Adrenal gland (tissue), 12 donors: ENCODE results near the gene PFKM. TPM values are rescaled to one million over a fixed set of nuclear protein-coding genes. Genes with fewer than 3 reads are reported as not detected.
A peak's percentile ranks its signal among the peaks of the same experiment; 100 is the strongest.

ENCODE experiments used
- DNase-seq, 7 donors: peaks; one replicate each; pipeline ENCODE4 v3.0.0-alpha.2; 2019 to 2020
- H3K27ac ChIP-seq, 5 donors: fragments of 200-600 bp; sonication (generic) in 4 of 5; 1 replicate in 3 of 5; 2 replicates in 2 of 5; pipeline versions ENCODE4 v1.5.1 to v1.8.0; 2016 to 2020; ENCODE audit warnings: mild to moderate bottlenecking in 1 of 5
- H3K27me3 ChIP-seq: fragments of 200-600 bp; 2 replicates; pipeline ENCODE4 v1.8.0; 2021
- H3K36me3 ChIP-seq, 2 donors: fragments of 200-600 bp; replicated peaks in 1 of 2; 1 replicate in 1 of 2; 2 replicates in 1 of 2; pipeline versions ENCODE4 v1.5.1 to v1.8.0; 2018 to 2022
- H3K4me1 ChIP-seq, 2 donors: fragments of 200-600 bp; replicated peaks in 1 of 2; 1 replicate in 1 of 2; 2 replicates in 1 of 2; pipeline versions ENCODE4 v1.5.1 to v1.8.0; 2018 to 2021
- H3K4me3 ChIP-seq, 4 donors: fragments of 200-600 bp; sonication (generic) in 3 of 4; one replicate each; pipeline ENCODE4 v1.5.1; 2016 to 2018
- H3K9me3 ChIP-seq, 3 donors: fragments of 200-600 bp; sonication (generic) in 1 of 3; replicated peaks in 1 of 3; 1 replicate in 2 of 3; 2 replicates in 1 of 3; pipeline versions ENCODE4 v1.5.1 to v1.8.0; 2016 to 2021
- POLR2A ChIP-seq, 2 donors: fragments of 450-650 bp; IDR thresholded peaks; one replicate each; pipeline ENCODE4 v1.6.1; 2017; ENCODE audit warnings: antibody characterized with exemption in 2 of 2, mild to moderate bottlenecking in 2 of 2, moderate library complexity in 1 of 2
- WGBS, 4 donors: extraction: QIAGEN DNeasy Blood & Tissue Kit in 2 of 4; methylation state at CpG; one replicate each; pipeline versions ENCODE4 v1.1.5 to v1.1.7; 2013 to 2017; 5-methylcytosine and 5-hydroxymethylcytosine counted together
- intact Hi-C, 2 donors: fragments of 100-400 bp; cut with DNase I; formaldehyde crosslinking; loops; one replicate each; pipeline versions ENCODE4 v1.14.1 to v1.15.0; 2022 to 2023
- microRNA-seq, 3 donors: library from miRNA; unstranded; fragments of <30 nt; microRNA quantifications; one replicate each; pipeline ENCODE4, GENCODE V29; 2017 to 2020
- polyA plus RNA-seq, 3 donors: library from polyadenylated mRNA; stranded (reverse); fragments of 200-250 nt in 2 of 3; fragments of 350-450 nt in 1 of 3; fragmentation: Illumina TruSeq in 1 of 3; extraction: RNeasy Lipid Tissue Mini Kit (QIAGEN cat#74804) in 1 of 3; gene quantifications; one replicate each; pipeline ENCODE4 v1.2.3, GENCODE V29; 2013 to 2014
- small RNA-seq, 2 donors: library from RNA; depleted of rRNA; stranded (forward); fragments of <200 nt; gene quantifications; one replicate each; pipeline ENCODE3, GENCODE V24; 2016
- total RNA-seq, 9 donors: library from RNA; depleted of rRNA in 4 of 9; stranded (reverse); fragments of >200 nt in 4 of 9; fragments of 120-200 nt in 1 of 9; fragmentation: NEBNext Ultra II Directional in 1 of 9; extraction: Animal tissue kit (Norgen Biotek cat#: 25700) in 1 of 9; gene quantifications; one replicate each; pipeline versions ENCODE4 v1.1.0 to v1.2.4, GENCODE V29; 2013 to 2023
- TF ChIP-seq, protein P1 (sequence below), 6 experiments: fragments of 450-650 bp in 4 of 6; fragments of 200-600 bp in 2 of 6; sonication (generic) in 1 of 6; IDR thresholded peaks; 1 replicate in 5 of 6; 2 replicates in 1 of 6; pipeline versions ENCODE4 v1.5.1 to v1.8.0; 2016 to 2021; ENCODE audit warnings: antibody characterized with exemption in 6 of 6, mild to moderate bottlenecking in 2 of 6, moderate library complexity in 1 of 6
- donor health status: healthy with polysubstance abuse.
- donor health status: Bipolar disorder and iron deficiency.
- donor health status: DM: yes; HTN: yes; CAD: no.
- donor health status: DM: no; HTN: no; CAD: no.
- donor health status: DM: no; HTN: no; CAD: no.
- donor health status: DM: yes; HTN: yes; CAD: no.

PFKM gene
- total and polyA plus RNA-seq, 12 donors: 44.4 to 183 (median 107) TPM

DNA sequence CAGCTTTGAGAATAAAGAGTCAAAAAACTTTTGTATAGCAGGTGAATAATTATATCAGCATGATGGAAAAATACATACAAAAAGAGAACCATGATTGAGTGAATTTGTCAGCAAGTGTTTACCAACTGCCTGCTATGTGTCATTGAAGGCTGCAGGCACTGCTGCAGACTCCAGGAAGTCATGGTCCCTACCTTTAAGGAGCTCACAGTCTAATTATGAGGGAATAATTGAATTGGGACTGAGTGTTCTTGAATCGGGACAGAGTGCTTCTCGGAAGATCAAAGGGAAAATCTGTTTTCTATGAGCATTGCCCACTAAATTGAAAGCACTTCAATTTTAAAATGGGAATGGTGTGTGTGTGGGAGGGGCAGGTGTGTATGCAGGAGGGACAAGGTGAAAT lies 74.5 kb downstream of the PFKM start:
- Histone ChIP-seq H3K27me3 (no peaks in the 10 kb centered on the region), H3K36me3 (no peaks in the 10 kb centered on the region), H3K4me3 (no peak overlapping the region), H3K4me1 (peaks cover 15 to 30% of the 10 kb centered on the region in 2 donors), H3K27ac (peak overlapping the region in 3 of 5 donors; percentile 45 to 55 (median 47)), H3K9me3 (no peaks in the 10 kb centered on the region)
- no peak for TF ChIP-seq POLR2A (IDR thresholded peaks at IDR 0.05)
- TF ChIP-seq, protein P1, sequence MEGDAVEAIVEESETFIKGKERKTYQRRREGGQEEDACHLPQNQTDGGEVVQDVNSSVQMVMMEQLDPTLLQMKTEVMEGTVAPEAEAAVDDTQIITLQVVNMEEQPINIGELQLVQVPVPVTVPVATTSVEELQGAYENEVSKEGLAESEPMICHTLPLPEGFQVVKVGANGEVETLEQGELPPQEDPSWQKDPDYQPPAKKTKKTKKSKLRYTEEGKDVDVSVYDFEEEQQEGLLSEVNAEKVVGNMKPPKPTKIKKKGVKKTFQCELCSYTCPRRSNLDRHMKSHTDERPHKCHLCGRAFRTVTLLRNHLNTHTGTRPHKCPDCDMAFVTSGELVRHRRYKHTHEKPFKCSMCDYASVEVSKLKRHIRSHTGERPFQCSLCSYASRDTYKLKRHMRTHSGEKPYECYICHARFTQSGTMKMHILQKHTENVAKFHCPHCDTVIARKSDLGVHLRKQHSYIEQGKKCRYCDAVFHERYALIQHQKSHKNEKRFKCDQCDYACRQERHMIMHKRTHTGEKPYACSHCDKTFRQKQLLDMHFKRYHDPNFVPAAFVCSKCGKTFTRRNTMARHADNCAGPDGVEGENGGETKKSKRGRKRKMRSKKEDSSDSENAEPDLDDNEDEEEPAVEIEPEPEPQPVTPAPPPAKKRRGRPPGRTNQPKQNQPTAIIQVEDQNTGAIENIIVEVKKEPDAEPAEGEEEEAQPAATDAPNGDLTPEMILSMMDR (IDR thresholded peaks at IDR 0.05): no peak
- peak in 3 of 7 donors; percentile 16 to 63 (median 44) for DNase-seq
- intact Hi-C loops: no loop called here
- WGBS, 4 donors: 32 to 53% (median 44%) methylated on average over 2 of the region's 2 CpGs

DNA sequence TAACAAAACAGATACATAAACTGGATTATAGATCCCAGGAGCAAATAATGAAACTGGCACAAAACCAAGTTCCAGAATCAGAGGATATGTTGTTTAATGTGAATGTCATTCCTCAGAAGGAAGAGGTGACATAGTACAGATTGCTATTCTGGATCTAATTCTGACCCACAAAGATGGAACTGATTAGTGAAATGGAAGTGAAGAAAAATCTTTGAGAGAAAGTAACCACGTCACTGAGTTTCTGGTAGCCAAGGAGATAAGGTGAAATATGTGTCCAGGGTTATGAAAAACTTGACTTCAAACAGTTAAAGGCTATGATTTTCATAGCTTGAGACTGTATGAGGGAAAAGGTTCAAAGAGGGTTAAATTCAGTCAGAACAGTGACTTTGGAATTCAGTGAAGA lies 75.6 kb downstream of the PFKM start:
- no peaks in the 10 kb centered on the region for H3K36me3 ChIP-seq
- no peaks in the 10 kb centered on the region for H3K9me3 ChIP-seq
- H3K4me1 ChIP-seq: peaks cover 27 to 41% of the 10 kb centered on the region in 2 donors
- 24 to 43% (median 36%) methylated on average over 1 of the region's 1 CpG for WGBS, 4 donors
- no peak for DNase-seq
- no peaks in the 10 kb centered on the region for H3K27me3 ChIP-seq
- no peak overlapping the region for H3K4me3 ChIP-seq
- no peak for TF ChIP-seq POLR2A (IDR thresholded peaks at IDR 0.05)
- TF ChIP-seq, protein P1 (IDR thresholded peaks at IDR 0.05): no peak
- peak overlapping the region in 4 of 5 donors; percentile 10 to 35 (median 18) for H3K27ac ChIP-seq
- intact Hi-C loops: loop anchor here in 1 of 2 donors (5.0 kb wide), 1 partner anchor 158 kb away; the partner anchor contains the start of gene ZNF641

Small RNA genes within 50 kb of the gene (microRNA-seq; reads per million reads assigned to microRNA genes)
- gene MIR6505: 0.45 to 1.4 (median 1.1) reads per million in 3 donors

Small RNA genes within 50 kb of the gene (small RNA-seq; reads per million reads assigned to genes)
- gene MIR6505 (0.08 to 0.24 reads per million in 2 donors), gene RNU6-1203P (0 reads per million in 2 donors)

Other genes with a start within 250 kb of the PFKM start
- 10 to 100 TPM in 8 of 9 donors, 1 to 10 TPM in 1; 6.9 to 80.1 (median 21.0) TPM for gene VDR, start 214.4 kb upstream of the PFKM start, total RNA-seq
- 10 to 100 TPM in 2 of 3 donors, 1 to 10 TPM in 1; 7.5 to 64.7 (median 15.8) TPM for gene VDR, start 214.4 kb upstream of the PFKM start, polyA plus RNA-seq
- 100 to 1,000 TPM in 3 of 9 donors, 10 to 100 TPM in 6; 28.8 to 119 (median 61.1) TPM for gene TMEM106C, start 155.8 kb upstream of the PFKM start, total RNA-seq
- 10 to 100 TPM; 24.6 to 51.6 (median 31.5) TPM for gene TMEM106C, start 155.8 kb upstream of the PFKM start, polyA plus RNA-seq
- gene COL2A1, start 114.9 kb upstream of the PFKM start, total RNA-seq: 10 to 100 TPM in 1 of 9 donors, under 1 TPM in 5, not detected in 3; 0.14 to 18.2 (median 0.28) TPM
- gene COL2A1, start 114.9 kb upstream of the PFKM start, polyA plus RNA-seq: under 1 TPM; 0.07 to 0.20 (median 0.16) TPM
- 10 to 100 TPM in 6 of 9 donors, 1 to 10 TPM in 3; 6.0 to 21.6 (median 12.9) TPM for gene SENP1, start 13.3 kb upstream of the PFKM start, total RNA-seq
- gene SENP1, start 13.3 kb upstream of the PFKM start, polyA plus RNA-seq: 10 to 100 TPM in 1 of 3 donors, 1 to 10 TPM in 2; 3.0 to 10.2 (median 3.8) TPM
- gene ASB8, start 38.2 kb downstream of the PFKM start, total RNA-seq: 10 to 100 TPM; 29.5 to 69.8 (median 50.9) TPM
- 10 to 100 TPM; 13.9 to 68.8 (median 15.5) TPM for gene ASB8, start 38.2 kb downstream of the PFKM start, polyA plus RNA-seq
- gene CCDC184, start 64.3 kb downstream of the PFKM start, total RNA-seq: 10 to 100 TPM in 2 of 9 donors, 1 to 10 TPM in 7; 1.4 to 12.8 (median 8.2) TPM
- gene CCDC184, start 64.3 kb downstream of the PFKM start, polyA plus RNA-seq: 1 to 10 TPM; 3.6 to 6.2 (median 5.7) TPM
- gene OR10AD1, start 83.9 kb downstream of the PFKM start, total RNA-seq: not detected
- gene OR10AD1, start 83.9 kb downstream of the PFKM start, polyA plus RNA-seq: under 1 TPM in 1 of 3 donors, not detected in 2; 0.16 TPM
- 10 to 100 TPM; 32.5 to 65.2 (median 46.6) TPM for gene ZNF641, start 231.6 kb downstream of the PFKM start, total RNA-seq
- 10 to 100 TPM; 17.4 to 41.5 (median 31.4) TPM for gene ZNF641, start 231.6 kb downstream of the PFKM start, polyA plus RNA-seq